ENCODE data around the gene PPFIA4. TPM values are rescaled to one million over a fixed set of nuclear protein-coding genes. Genes with fewer than 3 reads are reported as not detected.

The PPFIA4 gene
- polyA plus RNA-seq, 1 donor (not counting 4 experiments of a cell fraction or from before 2014, with no cell fraction given): 2.3 TPM

- dilution Hi-C loops (cut with MboI; ENCODE audit: extremely low pct_ligation_motif_present, low sequenced_read_pairs): loop anchor here (25.0 kb wide), 1 partner anchor 218 kb away; no protein-coding TSS in a partner anchor
Observed at GRCh38 chr1:203043830-203044545, 17.7 kb downstream of the PPFIA4 start.

DNA sequence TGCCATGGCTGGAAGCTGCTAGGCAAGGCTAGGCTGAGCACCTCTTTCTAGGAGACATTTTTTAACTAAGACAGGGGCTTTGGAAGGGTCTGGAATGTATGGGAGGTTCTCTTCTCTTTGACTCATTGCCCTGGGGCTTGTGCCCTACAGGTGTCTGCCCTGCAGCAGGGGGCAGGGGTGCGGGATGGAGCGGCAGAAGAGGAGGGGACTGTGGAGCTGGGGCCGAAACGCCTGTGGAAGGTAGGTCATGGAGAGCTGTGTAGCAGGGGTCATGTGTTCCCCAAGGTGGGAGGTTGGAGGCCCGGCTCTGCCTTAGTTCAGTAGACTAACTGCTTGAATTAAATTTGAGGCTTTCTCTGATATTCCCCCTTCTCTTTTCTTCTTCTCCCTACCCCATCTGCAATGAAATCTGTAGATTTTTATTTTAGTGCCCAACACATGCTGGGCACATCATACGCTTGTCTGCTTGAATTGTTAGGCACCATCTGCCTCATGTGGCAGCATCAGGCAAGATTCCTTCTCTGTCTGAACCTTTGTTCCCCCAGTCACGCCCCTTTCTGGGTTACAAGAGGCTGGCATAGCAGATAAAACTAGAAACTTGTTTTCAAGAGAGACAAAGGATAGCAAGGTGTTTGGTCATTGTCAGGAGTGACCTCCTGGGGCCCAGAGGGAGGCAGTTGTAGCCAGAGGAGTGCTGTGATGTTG lies 18.4 kb downstream of the PPFIA4 start:
- no peak for FAIRE-seq
- dilution Hi-C loops (cut with MboI; ENCODE audit: extremely low pct_ligation_motif_present, low sequenced_read_pairs): loop anchor here (25.0 kb wide), 1 partner anchor 218 kb away; no protein-coding TSS in a partner anchor
- no peak overlapping the region for H3K4me3 ChIP-seq (ENCODE audit: control insufficient read depth in 2 of 3, extremely low read depth in 1 of 3, insufficient read depth in 2 of 3, low read depth in 1 of 3, low read length in 3 of 3)
- H4K20me1 ChIP-seq (ENCODE audit: control insufficient read depth, extremely low read depth, insufficient read depth, low read length): peaks cover 4% of the 10 kb centered on the region
- H3K4me1 ChIP-seq (ENCODE audit: control insufficient read depth, extremely low read depth, insufficient read depth, low read length): peaks cover 12% of the 10 kb centered on the region
- no peaks in the 10 kb centered on the region for H3K9me1 ChIP-seq (ENCODE audit: control insufficient read depth, extremely low read depth, insufficient read depth, low read length)
- no peak overlapping the region for H3K4me2 ChIP-seq (ENCODE audit: control insufficient read depth, extremely low read depth, insufficient read depth, low read depth, low read length)
- no peak for DNase-seq (ENCODE audit: low read depth, low spot score)
- no peak overlapping the region for H3K9ac ChIP-seq (ENCODE audit: control insufficient read depth, extremely low read depth, insufficient read depth, low read length)
- H3K27ac ChIP-seq (ENCODE audit: control insufficient read depth, insufficient read depth, low read length): no peak overlapping the region
- H3K9me3 ChIP-seq (ENCODE audit: control insufficient read depth, low read depth, low read length): no peaks in the 10 kb centered on the region
- peaks cover 0 to 5% of the 10 kb centered on the region in 2 experiments for H3K36me3 ChIP-seq (ENCODE audit: control insufficient read depth in 2 of 2, extremely low read depth in 1 of 2, insufficient read depth in 2 of 2, low read length in 2 of 2)
- TF ChIP-seq, protein P1, sequence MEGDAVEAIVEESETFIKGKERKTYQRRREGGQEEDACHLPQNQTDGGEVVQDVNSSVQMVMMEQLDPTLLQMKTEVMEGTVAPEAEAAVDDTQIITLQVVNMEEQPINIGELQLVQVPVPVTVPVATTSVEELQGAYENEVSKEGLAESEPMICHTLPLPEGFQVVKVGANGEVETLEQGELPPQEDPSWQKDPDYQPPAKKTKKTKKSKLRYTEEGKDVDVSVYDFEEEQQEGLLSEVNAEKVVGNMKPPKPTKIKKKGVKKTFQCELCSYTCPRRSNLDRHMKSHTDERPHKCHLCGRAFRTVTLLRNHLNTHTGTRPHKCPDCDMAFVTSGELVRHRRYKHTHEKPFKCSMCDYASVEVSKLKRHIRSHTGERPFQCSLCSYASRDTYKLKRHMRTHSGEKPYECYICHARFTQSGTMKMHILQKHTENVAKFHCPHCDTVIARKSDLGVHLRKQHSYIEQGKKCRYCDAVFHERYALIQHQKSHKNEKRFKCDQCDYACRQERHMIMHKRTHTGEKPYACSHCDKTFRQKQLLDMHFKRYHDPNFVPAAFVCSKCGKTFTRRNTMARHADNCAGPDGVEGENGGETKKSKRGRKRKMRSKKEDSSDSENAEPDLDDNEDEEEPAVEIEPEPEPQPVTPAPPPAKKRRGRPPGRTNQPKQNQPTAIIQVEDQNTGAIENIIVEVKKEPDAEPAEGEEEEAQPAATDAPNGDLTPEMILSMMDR (optimal IDR thresholded peaks at IDR 0.05 in 1 of 3, IDR thresholded peaks at IDR 0.05 in 1 of 3, conservative IDR thresholded peaks at IDR 0.05 in 1 of 3; ENCODE audit: extremely low read depth in 1 of 3, insufficient read depth in 2 of 3, low read length in 3 of 3): no peak
- TF ChIP-seq EZH2 (IDR thresholded peaks at IDR 0.05; ENCODE audit: low read length): no peak
- no peak overlapping the region for H2AFZ ChIP-seq (ENCODE audit: control insufficient read depth, low read length)
- H3K79me2 ChIP-seq (ENCODE audit: control insufficient read depth, insufficient read depth, low read length): no peaks in the 10 kb centered on the region
- H3K27me3 ChIP-seq (ENCODE audit: control insufficient read depth, extremely low read depth, insufficient read depth, low read length): no peaks in the 10 kb centered on the region

More at GRCh38 chr1:203043830-203044545, 17.7 kb downstream of the PPFIA4 start:
- H3K9ac ChIP-seq (ENCODE audit: control insufficient read depth, extremely low read depth, insufficient read depth, low read length): no peak overlapping the region
- no peaks in the 10 kb centered on the region for H3K9me1 ChIP-seq (ENCODE audit: control insufficient read depth, extremely low read depth, insufficient read depth, low read length)
- no peaks in the 10 kb centered on the region for H3K9me3 ChIP-seq (ENCODE audit: control insufficient read depth, low read depth, low read length)
- no peak overlapping the region for H3K4me3 ChIP-seq (ENCODE audit: control insufficient read depth in 2 of 3, extremely low read depth in 1 of 3, insufficient read depth in 2 of 3, low read depth in 1 of 3, low read length in 3 of 3)
- TF ChIP-seq, protein P1 (optimal IDR thresholded peaks at IDR 0.05 in 1 of 3, IDR thresholded peaks at IDR 0.05 in 1 of 3, conservative IDR thresholded peaks at IDR 0.05 in 1 of 3; ENCODE audit: extremely low read depth in 1 of 3, insufficient read depth in 2 of 3, low read length in 3 of 3): no peak
- no peak for TF ChIP-seq EZH2 (IDR thresholded peaks at IDR 0.05; ENCODE audit: low read length)
- FAIRE-seq (no peak), DNase-seq (ENCODE audit: low read depth, low spot score) (no peak)
- peaks cover 5% of the 10 kb centered on the region for H4K20me1 ChIP-seq (ENCODE audit: control insufficient read depth, extremely low read depth, insufficient read depth, low read length)
- peaks cover 19% of the 10 kb centered on the region for H3K4me1 ChIP-seq (ENCODE audit: control insufficient read depth, extremely low read depth, insufficient read depth, low read length)
- no peak overlapping the region for H3K4me2 ChIP-seq (ENCODE audit: control insufficient read depth, extremely low read depth, insufficient read depth, low read depth, low read length)
- H3K36me3 ChIP-seq (ENCODE audit: control insufficient read depth in 2 of 2, extremely low read depth in 1 of 2, insufficient read depth in 2 of 2, low read length in 2 of 2): peaks cover 0 to 5% of the 10 kb centered on the region in 2 experiments
- no peaks in the 10 kb centered on the region for H3K27me3 ChIP-seq (ENCODE audit: control insufficient read depth, extremely low read depth, insufficient read depth, low read length)
- H3K27ac ChIP-seq (ENCODE audit: control insufficient read depth, insufficient read depth, low read length): no peak overlapping the region
- no peak overlapping the region for H2AFZ ChIP-seq (ENCODE audit: control insufficient read depth, low read length)
- no peaks in the 10 kb centered on the region for H3K79me2 ChIP-seq (ENCODE audit: control insufficient read depth, insufficient read depth, low read length)
